GM23338 (cell line): ENCODE data around the gene UBE2R2.
"Not testable (repeated sequence)": the region's sequence is repeated elsewhere in the genome, so short reads cannot be mapped to it uniquely, and the experiment has no call there.

Experiments
- NANOG ChIP-seq: IDR thresholded peaks from 2 replicates; pipeline ENCODE4 v1.6.1; 2016; ENCODE audit warnings: antibody characterized with exemption, borderline replicate concordance
- TF ChIP-seq, protein P1 (sequence below), 2 experiments: fragments of 200-600 bp in 1 of 2; sonication (generic) in 1 of 2; conservative IDR thresholded peaks; 2 replicates each; pipeline versions ENCODE4 v1.5.1 to v1.6.1; 2016 to 2017; ENCODE audit warnings: antibody characterized with exemption in 2 of 2, low read depth in 2 of 2, mild to moderate bottlenecking in 2 of 2, moderate library complexity in 1 of 2

DNA sequence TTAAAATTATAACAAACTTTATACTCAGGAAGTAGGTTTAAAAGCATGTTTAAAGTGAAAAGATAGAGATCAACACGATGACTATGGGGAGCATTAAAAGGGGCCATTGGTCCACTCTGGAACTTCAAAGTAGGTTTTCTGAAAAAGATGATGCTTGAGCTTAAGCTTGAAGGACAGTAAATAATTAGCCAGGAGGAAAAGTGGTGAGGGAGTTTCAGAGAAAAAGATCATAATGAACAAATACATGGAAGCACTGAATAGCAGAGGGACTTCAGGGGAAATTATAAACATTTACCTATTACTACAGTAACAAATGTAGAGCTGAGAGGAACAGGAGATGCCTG is 8.0 kb upstream of the UBE2R2 start:
- TF ChIP-seq NANOG = not testable (repeated sequence)
- TF ChIP-seq, protein P1, sequence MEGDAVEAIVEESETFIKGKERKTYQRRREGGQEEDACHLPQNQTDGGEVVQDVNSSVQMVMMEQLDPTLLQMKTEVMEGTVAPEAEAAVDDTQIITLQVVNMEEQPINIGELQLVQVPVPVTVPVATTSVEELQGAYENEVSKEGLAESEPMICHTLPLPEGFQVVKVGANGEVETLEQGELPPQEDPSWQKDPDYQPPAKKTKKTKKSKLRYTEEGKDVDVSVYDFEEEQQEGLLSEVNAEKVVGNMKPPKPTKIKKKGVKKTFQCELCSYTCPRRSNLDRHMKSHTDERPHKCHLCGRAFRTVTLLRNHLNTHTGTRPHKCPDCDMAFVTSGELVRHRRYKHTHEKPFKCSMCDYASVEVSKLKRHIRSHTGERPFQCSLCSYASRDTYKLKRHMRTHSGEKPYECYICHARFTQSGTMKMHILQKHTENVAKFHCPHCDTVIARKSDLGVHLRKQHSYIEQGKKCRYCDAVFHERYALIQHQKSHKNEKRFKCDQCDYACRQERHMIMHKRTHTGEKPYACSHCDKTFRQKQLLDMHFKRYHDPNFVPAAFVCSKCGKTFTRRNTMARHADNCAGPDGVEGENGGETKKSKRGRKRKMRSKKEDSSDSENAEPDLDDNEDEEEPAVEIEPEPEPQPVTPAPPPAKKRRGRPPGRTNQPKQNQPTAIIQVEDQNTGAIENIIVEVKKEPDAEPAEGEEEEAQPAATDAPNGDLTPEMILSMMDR (conservative IDR thresholded peaks at IDR 0.05; ENCODE audit: low read depth in 2 of 2) = not testable (repeated sequence)
